HG03103 (cell line): ENCODE measurements around the gene PPP4C.
"Not testable (repeated sequence)": the region's sequence is repeated elsewhere in the genome, so short reads cannot be mapped to it uniquely, and the experiment has no call there.

Experiments used
- ATAC-seq: cut with Tn5 transposase; IDR thresholded peaks from one replicate; pipeline ENCODE4 v1.9.1; 2021; ENCODE audit warnings: low read depth; ENCODE audit not compliant: unreplicated experiment

The PPP4C gene

DNA sequence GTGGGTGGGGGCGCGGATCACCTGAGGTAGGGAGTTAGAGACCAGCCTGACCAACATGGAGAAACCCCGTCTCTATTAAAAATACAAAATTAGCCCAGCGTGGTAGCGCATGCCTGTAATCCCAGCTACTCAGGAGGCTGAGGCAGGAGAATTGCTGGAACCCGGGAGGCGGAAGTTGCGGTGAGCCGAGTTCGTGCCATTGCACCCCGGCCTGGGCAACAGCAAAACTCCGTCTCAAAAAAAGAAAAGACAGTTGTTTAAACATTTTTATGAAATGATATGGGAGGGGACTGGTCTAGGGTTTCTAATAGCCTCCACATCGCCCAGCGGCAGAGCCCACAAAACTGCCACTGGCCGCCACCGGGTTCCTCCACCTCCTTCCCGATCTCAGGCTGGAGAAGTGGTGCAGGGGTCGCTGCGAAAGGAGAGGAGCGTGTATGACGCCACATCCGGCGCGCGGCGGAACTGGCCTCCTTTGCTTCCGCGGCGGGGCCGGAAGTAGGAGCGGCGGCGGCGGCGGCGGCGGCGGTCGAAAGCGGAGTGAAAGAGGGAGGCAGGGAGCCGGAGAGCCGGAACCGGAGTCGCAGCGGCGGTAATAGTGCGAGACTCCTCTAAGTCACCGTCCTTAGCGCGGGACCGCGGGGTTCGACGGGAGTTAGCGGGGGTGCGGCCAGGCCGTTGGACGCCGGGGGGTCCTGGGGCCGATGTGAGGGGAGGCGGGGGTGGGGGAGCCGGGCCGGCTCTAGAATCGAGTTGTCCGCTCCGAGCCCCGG, at the start of gene PPP4C:
Gene PPP4C, plus strand, starts transcription at position 492 of the 773 bp plus-strand sequence. CDS start 384 bp downstream, outside the sequence.
- ATAC-seq: peak; percentile 63

DNA sequence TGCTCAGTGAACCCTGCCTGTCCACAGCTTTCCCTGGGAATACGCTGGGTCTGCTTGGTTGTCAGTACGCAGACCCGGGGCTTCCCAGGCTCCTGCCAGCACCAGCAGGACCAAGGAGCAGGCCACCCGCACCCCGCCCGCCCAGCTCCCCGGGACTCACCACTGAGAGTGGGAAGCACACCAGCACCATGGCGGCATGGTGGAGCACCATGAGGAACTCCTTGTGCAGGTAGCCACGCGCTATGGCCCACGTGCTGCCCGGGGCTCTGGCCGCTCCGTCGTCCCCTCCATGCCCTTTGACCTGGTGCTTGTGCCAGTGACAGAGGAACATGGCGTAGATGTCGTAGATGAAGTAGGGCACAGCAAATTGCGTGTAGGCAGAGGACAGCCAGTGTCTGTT, 49.3 kb upstream of the PPP4C start:
- ATAC-seq: no peak

DNA sequence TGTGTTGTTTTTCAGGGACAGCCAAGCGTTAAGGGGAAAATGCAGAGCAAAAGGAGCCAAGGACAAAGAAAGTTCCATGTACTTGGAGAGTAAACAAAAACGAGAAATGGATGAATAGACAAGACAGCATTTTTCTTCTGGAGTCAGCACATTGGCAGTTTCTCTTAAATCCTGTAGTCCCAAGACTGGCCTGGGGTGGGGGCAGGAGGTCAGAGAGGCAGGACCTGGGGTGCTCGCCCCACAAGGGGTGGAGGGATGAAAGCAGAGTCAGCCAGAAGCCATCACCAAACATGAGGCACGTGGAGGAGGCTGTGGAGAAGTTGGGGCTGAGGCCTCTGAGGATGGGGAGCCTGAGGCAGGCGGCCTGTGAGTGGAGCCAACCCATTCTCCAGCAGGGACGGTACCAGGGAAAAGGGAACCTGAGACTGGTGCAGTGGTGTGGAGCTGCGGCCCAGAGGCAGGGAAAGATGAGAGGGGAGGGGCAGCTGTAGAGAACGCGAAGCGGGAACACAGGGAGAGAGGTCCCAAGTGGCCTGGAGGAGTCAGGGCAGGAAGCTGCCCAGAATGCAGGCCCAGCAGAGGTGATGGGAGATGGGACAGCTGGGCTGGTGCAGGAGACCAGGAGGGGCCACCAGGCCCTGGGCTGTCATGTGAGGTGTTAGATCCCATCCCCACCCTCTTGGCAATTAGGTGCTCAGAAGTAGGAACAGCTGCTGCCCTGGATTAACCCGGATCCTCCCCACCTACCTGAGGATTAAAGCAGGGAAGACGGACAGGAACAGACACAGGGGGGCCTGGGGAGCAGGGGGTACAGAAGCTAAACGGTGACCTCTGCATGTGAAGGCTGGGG, 48.0 kb upstream of the PPP4C start:
- ATAC-seq: no peak

DNA sequence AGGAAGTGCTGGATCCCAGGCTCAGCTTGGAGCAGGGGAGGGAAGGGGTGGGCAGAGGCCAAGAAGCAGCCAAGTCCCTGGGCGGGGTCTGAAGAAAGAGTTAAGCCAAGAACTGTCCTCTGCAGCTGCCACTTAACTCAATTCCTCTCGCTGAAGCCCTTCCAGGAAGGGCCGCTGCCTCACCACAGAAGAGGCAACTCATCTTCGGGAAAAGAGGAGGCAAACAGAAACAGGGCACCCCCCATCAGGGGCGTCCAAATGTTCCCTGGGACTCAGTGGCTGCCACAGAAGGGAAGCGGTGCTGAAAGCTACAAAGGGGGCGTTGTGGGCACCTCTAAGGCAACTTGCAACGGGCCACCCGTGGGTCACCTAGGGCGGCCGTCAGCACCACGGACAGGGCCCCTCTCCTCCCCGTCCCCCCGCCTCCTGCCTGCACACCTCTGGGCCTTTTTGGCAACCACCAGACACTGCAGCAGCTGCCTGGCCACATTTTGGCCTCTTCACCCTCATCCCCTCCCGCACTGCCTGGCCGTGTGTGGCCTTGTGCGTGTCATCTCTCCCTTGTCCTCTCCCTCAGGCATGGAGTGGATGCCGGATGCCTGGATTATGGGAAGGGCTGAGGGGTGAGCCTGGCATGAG, 47.2 kb upstream of the PPP4C start:
- ATAC-seq: no peak

DNA sequence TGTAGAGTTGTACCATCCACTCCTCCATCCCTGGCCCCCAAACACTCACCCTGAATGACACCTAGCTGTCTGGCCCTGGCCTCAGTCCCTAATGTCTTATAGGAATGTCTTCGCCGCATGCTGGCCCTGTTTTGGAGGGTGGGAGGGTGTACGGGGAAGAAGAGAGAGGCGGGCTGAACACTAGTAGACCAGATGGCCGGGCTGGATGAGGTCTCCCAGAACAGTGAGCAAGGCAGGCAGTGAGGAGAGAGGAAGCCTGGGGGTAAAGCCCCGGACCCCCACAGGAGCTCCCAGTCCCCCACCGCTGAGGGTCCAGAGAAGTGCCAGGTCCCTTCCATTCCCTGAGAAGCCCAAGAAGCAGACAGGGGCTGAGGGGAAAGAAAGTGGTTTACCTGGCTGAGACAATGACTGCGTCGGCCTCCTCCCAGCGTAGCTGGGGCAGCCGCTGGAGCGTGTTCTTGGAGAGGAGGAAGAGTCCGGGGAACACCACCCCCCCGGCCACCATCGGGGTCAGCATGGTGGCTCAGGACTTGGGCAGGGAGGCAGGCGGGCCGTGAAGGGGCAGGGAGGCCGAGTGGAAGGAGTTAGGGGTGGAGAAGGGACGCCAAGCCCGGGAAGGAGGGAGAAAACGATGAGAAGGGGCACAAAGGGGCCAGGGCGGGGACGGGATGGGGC, 45.6 kb upstream of the PPP4C start:
- no peak for ATAC-seq

DNA sequence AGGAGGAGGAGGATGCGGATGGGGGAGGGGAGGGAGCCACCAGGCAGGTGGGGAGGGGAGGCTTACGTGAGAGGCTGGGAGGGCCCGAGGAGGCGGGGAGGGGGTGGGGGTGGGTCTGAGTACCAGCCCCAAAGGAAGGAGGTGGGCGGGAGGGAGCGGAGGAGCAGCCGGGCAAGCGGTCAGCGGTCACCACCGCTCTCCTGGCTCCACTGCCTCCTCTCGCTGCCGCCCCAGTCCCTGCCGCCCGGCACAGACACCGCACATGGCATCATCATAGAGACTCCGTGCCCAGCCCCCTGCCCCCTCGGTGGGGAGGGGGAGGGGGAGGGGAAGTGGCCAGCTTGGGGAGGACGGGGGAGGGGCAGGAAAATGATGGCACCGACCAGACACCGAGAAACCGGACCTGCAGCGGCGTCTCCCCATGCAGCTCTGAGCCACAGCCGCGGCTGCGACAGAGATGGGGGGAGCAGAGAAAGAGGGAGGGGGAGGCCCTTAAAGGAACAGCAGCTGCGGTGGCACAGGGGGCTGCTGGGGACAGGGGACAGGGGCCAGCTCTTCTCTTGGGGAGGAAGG, 44.9 kb upstream of the PPP4C start, which contains the start of gene TLCD3B:
Gene TLCD3B, minus strand, starts transcription at position 431 of the 573 bp plus-strand sequence. CDS start 744 bp downstream, outside the sequence.
- ATAC-seq: no peak

DNA sequence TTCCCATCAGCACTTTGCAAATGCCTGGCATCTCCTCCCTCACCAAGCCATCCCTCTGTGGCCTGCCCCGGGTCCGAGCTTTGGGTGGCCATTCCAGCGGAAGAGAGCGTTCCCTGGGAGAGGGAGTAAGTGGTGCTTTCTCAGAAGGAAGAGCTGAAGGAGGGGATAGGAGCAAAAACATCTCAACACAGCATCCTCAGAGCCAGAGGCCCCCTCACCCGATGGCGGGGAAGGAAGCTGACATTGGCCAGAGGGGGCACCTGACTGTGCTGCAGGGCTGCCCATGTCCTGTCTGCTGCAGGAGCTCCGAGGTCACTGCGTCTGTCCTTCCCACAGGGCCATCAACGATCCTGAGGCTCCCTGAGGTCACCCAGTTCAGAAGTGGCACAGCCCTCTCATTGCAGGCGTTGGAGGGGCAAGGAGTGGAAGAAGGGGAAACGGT, 44.3 kb upstream of the PPP4C start:
- no peak for ATAC-seq

DNA sequence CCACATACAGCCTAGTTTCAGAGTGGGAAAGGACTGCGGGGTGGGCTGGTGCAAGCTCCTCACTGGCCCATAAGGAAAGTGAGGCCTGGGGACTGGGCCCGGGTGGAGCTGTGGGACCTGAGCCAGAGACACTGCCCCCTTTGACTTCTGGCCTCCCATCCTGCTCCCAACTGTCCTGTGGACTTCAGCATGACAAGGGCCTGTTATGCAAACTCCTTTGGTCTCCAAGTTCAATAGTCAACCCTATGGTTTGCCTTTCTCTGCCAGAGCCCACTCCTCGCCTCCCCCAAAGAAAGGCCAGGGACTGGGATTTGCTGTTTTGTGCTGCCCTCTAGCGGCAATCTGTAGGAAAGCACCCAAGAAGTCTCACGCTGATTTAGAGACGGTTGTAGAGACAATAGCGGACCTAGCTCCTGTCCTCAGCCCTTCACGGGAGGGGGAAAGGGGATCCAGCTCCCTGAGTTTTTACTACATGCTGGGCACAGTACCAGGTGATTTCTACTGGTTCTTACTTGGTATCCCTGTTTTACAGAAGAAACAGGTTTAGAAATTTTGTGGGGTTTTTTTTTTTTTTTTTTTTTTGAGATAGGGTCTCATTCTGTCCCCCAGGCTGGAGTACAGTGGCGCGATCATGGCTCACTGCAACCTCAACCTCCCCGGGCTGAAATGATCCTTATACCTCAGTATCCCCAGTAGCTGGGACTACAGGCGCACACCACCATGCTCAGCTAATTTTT, 43.5 kb upstream of the PPP4C start:
- ATAC-seq: no peak

DNA sequence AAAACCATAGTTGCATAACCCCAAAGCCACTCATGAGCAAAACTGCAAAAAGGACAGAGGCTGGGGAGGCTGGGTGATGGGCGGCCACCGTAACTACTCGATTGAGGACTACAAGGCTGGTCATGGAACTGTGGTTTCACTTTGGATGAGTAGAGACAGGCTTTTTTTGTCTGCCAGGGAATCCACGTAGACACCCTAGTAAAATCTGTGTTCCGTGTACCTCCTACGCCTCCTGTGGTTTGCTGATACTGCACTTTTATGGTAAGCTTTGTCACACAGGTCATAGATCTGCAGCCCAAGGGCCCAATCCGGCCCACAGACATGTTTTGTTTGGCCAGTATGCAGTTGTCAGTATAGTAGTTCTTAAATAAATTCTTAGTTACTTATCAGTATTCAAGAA, 42.5 kb upstream of the PPP4C start:
- no peak for ATAC-seq

DNA sequence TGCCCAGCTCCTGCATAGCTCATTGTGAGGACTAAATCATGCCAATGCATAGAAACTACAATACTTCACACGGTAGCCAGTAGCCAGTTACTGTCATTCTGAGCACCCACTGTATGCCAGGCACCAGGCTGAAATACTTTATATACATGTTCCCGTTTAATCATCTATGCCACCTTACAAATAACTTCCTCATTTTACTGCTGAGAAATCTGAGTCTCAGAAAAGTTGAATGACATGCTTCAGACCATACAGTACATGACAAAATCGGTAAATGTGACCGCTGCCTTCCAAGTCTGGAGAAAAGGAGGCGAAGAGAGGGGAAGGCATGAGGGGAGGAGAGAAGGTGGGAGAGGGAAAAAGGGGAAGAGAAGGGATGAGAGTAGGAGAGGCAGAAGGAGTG, 35.6 kb upstream of the PPP4C start:
- ATAC-seq: no peak

DNA sequence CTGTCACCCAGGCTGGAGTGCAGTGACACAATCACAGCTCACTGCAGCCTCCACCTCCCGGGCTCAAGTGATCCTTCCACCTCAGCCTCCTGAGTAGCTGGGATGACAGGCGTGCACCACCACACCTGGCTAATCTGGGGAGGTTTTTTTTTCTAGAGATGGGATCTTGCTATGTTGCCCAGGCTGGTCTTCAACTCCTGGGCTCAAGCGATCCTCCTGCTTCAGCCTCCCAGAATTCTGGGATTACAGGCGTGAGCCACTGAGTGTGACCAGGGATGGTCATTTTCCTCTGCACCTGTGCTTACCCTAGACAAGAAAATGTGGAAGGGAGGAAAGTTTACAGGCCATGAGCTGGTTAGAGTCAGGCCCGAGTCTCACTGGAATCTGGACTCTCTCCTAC, 35.1 kb upstream of the PPP4C start:
- not testable (repeated sequence) for ATAC-seq

DNA sequence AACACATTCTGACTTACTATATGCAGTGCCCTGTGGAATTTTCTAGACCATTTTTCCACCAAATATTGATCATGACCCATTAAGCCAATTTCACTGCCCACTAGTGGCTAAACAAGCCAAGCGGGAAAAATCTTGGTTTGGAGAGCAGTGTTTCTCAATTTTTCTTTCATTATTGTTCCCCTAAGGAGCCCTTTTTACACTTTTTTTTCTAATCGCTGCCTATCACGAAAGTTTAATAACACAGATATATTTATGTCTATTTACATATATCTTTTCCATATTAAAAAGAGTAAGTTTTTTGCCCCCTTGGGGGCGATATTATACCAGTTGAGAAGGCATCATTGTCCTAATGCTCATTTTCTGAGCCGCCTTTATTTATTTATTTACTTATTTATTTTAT, 34.0 kb upstream of the PPP4C start:
- no peak for ATAC-seq

DNA sequence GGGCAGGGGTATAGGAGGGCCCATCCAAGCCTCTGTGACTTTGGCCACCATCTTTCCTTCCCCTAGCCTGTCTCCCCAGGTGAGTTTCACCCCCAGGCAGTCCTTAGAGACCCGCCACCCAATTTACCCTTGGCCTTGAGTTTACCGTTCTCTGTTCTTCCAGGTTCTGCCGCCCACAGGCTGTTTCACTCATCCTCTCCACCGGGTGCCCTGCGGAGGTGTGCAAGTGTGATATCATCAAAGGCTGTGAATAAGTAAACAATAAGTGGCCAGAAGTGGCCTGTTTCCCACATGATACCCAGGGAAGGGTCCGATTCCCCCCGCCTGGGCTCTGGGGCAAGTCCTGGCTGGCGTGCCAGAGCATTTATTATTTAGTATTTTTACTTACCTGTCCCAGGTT, 29.6 kb upstream of the PPP4C start:
- ATAC-seq: no peak

DNA sequence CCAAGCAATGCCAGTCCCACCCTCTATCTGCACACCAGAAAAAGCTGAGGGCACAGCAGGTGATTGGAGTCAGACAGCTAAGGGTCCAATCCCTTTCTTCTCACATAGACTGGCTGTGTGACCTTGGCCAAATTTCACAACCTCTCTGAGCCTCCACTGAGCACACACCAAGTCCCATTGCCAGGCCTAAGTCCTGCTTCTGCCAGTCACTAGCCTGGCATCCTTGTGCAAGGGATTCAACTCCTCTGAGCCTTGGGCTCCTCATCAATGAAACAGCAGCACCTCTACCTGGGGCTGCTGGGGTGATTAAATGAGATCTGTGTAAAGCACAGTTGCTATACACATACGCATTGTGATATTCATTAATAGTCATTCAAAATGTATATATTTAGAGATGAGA, 29.2 kb upstream of the PPP4C start:
- ATAC-seq: no peak

DNA sequence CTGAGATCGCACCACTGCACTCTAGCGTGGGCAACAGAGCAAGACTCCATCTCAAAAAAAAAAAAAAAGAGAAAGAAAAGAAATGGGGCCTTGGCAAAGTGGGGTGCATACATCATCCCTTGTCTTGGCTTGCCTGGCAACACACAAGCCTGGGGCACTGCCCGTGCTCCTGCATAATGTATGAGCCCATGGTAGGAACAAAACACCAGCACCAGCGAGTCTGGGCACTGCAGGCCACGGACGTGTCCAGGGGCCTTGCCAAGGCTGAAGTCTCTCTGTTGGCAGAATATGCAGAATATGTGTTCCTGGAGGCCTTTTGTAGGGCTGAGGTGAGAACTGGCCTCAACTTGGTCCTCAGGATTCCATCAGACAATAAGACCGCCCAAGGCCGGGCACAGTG, 25.9 kb upstream of the PPP4C start:
- ATAC-seq: no peak

DNA sequence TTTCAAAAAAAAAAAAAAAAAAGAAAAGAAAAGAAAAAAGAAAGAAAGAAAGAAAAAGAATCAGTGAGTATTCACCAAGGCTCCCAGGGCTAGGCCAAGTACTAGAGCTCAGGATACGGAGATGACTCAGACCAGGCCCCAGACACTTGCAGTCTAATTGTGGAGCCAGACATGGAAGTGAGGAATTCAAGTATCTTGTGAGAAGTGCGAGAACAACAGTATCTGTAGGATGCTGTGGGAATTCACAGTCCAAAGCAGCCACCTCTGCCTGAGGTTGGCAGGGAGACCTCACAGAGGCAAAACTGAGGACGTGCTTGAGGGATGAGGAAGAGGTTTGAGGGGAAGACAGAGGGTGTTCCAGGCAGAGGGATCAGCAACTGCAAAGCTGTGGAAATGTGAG, 24.3 kb upstream of the PPP4C start:
- no peak for ATAC-seq

DNA sequence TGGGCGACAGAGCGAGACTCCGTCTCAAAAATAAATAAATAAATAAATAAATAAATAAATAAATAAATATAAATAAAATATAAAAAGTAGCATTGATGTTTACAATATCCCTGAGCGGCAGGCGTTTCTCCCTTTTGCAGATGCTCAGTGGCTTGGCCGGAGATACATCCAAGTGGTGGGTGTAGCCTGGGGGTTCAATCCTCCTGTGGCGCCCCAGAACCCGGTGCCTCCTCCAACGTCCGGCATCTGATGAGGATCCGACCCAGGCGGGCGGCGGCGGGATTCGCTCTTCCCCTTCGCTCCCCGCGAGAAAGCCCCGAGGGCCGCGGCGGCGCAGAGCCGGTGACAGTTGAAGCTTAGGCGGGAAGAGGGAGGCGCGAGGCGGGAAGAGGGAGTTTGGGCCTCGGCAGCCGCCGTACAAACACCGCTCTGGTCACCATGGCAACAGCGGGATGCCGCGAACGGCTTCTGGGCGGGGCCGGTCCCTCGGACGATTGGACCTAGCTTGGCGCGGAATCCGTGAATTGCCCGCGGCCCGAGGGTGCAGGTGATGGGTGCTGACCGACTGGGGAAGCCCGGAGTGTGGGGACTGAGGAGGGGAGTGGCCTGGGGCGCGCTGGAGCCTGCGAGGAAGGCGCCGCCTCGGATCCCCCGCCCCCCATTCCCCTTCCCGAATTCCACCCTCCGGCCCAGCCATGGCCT, 23.0 kb upstream of the PPP4C start:
- no peak for ATAC-seq

DNA sequence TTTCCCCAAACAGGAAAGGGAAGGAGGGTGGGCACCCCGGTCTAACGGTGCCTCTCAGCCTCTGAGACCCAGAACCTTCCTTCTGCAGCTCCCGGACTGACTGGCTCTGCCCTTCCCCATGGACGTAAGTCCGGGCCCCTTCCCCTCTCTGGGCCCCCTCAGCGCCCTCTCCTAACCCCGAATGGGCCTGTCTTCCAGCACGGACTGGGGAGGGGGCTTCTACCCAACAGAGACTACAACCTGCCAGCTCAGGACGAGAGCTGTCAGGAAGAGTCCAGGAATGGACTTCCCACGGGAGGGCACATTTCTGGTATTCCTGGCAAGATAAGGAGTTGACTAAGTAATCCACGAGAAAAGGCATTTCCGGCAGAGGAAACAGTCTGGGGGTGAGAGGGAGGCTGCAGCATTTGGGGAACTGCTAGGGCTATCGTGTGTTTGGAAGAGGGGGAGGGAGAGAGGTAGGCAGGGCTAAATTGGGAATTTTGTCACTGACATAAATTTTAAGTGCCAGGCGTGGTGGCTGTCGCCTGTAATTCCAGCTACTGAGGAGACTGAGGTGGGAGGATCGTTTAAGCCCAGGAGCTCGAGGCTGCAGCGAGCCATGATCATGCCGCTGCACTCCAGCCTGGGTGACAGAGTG, 22.3 kb upstream of the PPP4C start:
- no peak for ATAC-seq

DNA sequence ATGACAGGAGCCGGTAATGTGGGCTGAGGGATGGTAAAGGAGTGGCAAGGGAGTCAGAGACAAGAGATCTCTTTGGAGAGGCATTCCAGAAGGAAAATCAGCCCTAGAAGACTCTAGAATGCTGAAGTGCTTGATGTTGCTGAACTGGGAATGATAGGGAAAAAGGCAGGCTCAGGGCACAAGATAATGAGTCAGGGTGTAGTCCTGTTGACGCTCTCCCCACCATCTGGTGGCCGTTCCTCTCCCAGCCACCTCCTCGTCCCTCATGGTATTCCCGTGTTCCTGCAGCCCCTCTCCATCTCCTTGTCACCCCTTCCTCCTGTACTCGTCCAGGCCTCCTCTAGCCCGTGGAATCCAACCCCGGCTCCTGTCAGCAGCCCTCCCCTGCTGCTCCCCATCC, 21.3 kb upstream of the PPP4C start:
- no peak for ATAC-seq
